GM19468 (cell line): ENCODE measurements around the gene SPAAR.
"Not testable (repeated sequence)": the region's sequence is repeated elsewhere in the genome, so short reads cannot be mapped to it uniquely, and the experiment has no call there.

Experiments used
- ATAC-seq: cut with Tn5 transposase; IDR thresholded peaks from one replicate; pipeline ENCODE4 v1.9.1; 2021; ENCODE audit warnings: mild to moderate bottlenecking, moderate library complexity, moderate number of reproducible peaks; ENCODE audit not compliant: unreplicated experiment; ENCODE audit errors: extremely low read depth

Gene SPAAR

DNA sequence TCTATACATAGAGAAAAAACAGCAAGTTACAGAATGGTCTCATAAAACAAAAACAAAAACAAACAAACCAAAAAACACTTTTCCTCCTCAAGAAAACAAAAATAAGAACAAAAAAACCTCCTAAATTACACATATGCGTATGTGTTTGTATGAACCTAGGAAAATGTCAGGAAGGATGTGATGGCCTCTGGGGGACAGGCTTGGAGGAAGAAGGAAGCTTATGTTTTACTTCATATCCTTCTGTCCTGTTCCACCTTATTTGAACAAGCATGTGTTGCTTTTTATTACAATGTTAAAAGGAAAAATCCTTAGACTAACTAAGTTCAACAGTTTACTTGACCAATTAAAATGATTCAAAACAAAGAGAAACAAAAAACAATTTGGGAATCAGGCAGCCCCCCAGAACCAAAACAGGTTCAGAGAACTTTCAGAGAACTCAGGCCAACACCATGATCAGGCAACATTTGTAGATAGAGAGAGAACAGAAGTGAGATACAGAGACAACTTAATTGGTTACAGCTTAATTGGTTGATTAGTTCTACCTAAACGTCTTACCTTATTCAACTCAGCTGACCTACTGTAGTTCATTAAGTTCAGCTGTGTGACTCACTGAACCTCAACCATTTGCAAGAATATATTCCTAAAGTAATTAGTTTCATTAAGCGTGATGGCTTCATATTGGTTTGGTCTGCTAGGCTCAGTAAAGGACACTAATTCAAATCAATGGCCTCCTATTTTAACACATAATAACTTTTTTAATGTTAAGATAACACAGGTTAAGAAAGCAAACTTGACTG is 10.1 kb downstream of the SPAAR start:
- ATAC-seq: no peak

DNA sequence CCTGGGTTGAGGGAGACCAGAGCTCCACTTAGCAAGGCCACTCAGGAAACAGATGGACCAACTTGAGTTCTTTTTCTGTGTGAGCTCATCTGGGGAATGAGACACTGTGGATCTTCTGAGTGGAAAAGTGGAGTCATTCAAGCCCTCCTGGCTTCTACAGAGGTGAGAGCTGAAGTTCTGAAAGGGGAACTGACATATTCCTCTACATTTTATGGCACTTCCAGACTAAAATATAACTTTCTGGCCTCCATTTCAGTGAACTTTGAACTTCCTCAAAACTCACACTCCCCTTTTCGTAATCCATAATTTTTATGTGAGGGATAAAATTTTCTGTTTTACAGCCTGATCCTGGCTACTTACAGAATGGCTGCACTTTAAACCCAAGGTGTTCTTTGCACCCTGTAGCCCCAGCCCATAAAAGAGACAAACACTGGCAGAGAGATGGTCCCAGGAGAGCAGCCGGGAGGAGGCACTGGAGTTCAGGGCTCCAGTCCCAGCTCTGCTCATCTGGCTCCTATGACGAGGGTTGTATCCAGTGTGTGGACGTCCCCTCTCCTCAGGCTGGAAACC is 10.8 kb downstream of the SPAAR start:
- no peak for ATAC-seq

DNA sequence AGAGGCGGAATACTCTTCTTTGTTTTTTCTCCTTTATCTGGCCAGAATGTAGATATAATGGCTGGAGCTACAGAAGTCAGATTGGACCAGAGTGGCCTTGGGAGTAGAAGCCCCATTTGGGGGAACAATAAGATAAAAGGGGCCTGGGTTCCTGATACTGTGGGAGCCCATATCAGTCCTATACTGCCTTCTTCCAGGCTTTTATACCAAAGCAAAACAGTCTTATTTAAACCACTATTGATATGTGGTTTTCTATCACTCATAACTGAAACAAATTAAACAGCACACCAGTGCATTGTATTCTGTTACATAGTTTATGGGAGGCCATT is 14.3 kb downstream of the SPAAR start:
- ATAC-seq: no peak

DNA sequence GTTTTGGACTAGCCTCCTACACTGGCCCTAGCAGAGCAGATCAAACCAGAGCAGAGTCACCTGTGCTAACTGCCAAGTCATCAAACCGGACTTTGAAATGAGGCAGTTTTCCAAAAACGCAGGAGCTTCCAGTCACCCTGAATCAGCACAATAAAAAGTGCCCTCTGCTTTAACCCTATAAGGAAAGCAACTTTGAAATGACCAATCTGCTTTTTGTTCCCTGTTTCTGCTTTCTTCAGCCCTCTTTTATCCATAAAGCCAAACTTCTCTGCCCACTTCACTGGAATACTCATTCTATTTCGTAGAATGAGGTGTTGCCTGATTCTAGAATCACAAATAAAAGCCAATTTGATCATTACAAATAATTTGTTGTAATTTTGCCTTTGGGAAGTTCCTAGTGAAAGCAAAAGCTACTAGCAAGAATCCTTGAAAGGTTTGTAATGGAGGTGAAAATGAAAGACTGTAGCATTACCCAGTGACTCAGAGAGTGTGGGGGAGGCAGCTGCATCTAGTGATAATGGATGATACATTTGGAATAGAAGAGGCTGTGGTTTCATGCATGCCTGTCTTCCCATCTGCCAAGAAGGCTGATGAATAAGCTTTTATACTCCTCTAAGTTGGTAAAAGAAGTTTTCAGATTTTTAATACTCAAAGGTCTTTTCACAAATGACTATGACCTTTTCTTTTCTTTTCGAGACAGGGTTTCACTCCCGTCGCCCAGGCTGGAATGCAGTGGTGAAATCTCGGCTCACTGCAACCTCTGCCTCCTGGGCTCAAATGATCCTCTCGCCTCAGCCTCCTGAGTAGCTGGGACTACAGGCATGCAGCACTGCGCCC is 14.9 kb downstream of the SPAAR start:
- ATAC-seq: no peak

DNA sequence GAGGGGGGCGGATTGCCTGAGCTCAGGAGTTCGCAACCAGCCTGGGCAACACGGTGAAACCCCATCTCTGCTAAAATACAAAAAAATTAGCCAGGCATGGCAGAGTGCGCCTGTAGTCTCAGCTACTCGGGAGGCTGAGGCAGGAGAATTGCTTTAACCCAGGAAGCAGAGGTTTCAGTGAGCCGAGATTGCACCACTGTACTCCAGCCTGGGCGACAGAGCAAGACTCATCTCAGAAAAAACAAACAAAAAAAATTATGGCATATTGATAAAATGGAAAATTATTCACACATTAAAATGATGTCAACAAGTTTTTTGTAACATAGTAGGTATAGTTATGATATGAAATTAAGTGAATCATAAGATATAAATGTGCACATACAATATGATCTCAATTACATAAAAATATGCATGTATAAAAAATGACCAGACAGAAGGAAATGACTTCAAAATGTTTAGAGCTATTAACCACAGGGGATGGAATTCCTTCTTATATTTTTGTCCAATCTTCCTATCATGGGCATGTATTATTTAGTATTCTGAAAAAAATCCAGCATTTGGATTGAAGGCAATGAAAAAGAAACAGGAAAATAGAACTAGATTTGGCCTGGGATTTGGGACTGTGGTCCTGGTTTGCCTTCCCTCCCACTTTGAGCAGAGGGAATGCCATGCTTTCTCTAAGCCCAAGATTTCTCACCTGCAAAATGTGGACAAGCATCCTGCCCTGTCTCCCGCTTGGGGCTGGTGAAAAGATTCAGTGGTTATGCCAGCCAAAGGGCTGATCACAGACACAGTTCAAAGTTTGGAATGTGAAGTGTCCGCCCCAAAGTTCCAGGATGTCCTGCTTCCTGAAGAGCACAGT is 19.5 kb downstream of the SPAAR start:
- no peak for ATAC-seq

DNA sequence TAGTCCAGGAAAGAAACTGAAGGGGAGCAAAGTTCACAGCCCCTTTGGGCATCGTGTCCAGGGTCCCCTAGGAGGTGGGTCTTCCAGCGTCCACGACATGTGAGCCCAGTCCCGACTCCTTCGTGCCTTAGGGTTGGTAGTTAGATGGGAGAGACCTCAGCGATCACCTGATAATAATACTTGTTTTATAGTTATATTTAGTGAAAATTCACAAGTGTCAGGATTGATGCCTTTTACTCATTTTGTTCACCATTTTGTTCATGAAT is 20.1 kb downstream of the SPAAR start:
- ATAC-seq: no peak

DNA sequence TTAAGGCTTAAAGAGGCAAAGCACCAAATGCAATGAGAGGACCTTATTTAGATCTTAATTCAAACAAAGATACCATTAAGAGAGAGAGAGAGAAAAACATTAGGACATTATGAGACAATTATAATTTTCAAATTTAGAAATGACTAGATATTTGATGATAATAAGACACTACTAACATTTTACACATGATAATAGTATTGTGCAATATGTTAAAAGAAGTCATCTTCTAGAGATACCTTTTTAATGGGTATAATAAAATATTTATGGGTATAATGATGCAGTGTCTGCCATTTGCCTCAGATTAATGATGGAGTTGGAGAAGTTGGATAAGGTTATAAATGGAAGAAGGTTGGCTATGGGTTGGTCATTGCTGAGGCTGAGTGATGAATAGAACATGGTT is 21.2 kb downstream of the SPAAR start:
- ATAC-seq: no peak

DNA sequence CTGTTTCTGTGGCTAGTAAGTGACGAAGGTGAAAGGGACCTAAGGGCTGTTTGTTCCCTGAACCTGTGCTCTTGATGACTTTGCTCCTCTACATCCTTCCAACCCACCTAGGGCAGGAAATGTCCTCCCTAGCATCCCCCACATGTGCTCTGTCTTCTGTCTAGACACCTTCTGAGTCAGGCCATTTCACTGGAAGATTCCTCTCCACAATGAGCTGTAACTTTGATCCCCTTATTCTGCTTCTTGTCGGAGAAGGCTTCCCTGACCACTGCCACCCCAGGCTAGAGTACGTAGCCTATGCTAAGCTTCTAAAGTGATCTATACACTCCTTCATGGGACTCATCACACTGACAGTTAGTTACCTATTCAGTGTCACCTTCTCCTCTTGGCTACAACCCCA is 21.7 kb downstream of the SPAAR start:
- no peak for ATAC-seq

DNA sequence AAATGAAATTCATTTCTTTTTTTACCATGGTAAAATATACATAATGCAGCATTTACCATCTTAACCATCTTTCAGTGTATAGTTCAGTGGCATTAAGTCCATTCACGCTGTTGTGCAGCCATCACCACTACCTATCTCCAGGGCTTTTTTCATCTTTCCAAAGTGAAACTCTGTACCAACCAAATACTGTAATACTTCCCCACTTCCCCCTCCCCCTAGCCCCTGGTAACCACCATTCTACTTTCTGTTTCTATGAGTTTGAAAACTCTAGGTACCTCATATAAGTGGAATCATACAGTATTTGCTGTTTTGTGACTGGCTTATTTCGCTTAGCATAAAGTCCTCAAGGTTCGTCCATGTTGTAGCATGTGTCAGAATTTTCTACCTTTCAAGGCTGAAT is 23.4 kb downstream of the SPAAR start:
- no peak for ATAC-seq

DNA sequence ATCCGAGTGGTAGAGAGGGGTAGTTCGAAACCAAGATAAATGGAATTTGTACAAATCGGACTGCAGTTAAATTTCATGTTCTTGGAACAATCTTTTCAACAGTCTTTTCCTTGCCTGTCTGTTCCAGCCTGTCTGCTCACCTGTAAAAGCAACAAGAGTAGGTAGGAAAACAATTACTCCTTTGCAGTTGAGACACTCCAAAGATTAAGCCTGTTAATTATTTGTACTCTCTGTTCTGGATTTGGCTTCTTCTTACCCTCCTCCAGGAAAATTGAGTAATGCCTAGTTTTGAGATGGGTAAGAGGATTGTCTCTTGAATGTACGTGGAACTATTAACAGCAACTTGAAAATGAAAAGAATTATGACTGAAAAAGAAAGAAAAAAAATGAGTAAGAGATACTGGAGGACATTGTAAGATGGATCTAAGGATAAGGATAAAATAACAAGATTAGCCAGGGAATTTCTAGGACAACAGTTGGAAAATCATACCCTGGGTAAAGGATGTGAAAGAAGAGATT is 24.3 kb downstream of the SPAAR start:
- no peak for ATAC-seq

DNA sequence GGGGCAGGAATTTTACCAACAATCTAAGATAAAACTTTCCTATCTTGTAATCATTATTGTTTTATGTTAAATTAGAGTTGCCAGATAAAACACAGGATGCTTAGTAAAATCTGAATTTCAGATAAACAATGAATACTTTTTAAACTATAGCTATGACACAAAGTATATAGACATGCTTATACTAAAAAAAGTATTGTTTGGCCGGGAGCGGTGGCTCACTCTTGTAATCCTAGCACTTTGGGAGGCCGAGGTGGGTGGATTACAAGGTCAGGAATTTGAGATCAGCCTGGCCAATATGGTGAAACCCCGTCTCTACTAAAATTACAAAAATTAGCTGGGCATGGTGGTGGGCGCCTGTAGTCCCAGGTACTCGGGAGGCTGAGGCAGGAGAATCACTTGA is 24.8 kb downstream of the SPAAR start:
- not testable (repeated sequence) for ATAC-seq

DNA sequence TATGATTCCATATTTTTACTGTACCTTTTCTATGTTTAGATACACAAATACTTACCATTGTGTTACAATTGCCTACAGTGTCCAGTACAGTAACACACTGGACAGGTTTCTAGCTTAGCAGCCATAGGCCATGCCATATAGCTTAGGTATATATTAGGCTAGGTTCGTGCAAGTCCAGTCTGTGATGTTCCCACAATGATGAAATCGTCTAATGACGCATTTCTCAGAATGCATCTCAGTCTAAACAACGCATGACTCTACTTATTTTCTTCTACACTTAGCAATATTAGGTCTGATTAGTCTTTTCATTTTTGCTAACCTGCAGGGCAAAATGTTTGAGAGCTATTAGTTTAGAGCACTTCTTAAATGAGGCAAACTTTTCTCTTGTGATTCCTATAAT is 26.0 kb downstream of the SPAAR start:
- ATAC-seq: no peak

DNA sequence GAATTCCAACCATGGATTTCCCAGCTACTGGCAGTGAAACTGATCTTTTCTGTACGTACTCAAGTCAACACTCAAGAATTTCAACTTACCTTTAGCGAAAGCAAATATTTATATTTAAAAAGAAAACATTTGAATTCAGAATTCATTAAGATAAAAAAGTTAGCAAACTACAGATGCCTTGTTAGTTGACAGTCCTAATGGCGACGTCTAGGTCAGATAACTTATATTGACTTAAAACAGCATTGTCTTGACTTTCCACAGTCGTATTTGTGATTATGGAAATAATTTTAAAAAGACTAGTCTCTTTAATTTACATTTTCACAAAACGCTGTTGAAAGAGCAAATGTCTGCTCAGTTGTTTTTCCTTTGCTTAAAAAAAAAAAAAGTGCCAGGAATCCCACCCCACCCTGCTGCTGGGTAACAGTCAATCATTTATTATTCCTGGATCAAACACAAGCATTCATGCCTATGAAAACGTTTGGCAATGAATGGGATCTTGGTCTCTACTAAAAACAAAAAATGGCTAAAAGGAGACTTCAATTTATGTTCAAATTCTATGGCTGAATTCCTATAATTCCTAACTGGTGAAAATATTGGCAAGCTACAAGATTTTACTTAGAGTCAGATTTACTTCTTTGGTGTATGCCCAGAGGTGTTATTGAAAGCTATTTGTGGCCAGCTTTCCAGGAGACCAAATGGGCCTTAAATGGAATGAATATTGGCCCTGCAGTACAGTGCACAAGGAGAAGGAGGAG is 26.6 kb downstream of the SPAAR start:
- ATAC-seq: no peak

DNA sequence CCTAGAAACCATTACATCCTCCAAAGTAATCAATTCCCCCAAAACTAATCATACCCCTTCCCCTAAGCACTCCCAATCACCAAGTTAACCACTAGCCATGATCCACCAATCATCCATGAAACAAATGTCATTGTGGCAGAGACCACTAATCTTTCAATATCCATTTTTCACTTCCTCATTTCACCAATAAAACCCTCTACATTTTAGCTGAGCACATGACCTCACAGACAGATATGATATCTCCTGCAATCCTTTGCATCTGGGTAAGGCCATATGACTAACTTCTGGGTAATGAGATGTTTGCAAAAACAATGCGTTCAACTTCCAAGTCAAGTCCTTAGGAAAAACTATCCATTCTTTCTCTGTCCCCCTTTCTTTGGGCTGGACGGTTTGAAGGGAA is 27.9 kb downstream of the SPAAR start:
- no peak for ATAC-seq

DNA sequence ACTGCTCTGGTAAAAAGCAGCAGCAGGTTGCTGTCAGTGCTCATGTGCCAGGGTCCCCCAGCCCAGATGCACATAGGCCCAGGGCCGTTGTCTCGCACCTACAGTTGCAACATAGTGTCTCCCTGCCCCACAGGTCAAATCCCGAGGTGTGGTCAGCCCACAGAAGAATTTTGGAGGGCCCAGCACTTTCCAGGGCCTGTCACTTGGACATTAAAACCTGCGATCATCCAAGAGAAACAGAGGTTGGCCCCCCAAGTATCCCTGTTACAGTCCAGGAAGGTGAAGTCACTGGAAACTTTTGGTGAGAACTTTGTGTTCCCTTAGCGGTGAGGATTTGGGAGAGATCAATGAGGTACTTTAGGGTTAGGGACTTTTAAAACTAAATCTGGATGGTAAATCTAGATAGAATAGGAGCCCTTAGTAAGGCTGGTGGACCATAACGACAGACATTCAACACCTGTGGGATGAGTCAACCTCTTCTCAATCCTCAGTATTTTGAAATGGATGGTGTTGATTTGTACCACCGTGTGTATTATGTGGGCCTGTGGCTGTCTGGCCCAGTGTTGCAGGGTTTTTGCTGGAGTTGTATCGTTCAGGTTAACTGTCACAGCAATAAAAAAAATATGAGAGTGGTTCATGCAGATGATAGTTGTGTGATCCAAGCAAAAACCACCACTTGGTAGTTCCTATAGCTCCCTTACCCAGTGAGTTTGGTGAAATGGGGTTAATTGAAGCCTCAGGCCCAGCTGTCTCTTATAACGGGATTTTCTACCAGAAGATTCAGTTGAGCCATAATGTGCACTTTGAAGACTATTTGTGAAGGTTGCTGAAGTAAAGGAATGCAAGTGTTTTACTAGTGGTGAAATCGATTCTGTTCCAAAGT is 29.4 kb downstream of the SPAAR start:
- no peak for ATAC-seq

DNA sequence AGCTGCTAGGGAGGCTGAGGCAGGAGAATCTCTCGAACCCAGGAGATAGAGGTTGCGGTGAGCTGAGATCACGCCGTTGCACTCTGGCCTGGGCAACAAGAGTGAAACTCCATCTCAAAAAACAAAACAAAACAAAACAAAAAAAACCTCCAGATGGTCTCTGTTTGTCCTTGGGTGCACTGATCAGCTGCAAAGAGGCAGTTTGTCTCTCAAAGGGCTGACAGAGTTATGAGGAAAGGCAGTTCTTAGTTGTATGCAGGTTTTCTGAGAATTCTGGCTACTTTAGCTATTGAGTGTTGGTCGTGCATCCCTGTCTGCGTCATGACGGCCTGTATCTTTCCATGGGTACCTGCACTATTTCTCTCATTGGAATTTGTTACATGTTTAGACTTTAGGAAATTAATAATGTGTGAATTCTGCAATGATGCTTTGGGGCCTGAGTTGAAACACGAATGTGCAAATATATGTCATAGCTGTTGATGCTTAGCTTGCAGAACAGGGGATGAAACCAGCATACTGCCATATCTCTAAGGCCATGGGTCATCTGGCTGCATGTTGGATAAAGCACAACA is 30.5 kb downstream of the SPAAR start:
- ATAC-seq: no peak

DNA sequence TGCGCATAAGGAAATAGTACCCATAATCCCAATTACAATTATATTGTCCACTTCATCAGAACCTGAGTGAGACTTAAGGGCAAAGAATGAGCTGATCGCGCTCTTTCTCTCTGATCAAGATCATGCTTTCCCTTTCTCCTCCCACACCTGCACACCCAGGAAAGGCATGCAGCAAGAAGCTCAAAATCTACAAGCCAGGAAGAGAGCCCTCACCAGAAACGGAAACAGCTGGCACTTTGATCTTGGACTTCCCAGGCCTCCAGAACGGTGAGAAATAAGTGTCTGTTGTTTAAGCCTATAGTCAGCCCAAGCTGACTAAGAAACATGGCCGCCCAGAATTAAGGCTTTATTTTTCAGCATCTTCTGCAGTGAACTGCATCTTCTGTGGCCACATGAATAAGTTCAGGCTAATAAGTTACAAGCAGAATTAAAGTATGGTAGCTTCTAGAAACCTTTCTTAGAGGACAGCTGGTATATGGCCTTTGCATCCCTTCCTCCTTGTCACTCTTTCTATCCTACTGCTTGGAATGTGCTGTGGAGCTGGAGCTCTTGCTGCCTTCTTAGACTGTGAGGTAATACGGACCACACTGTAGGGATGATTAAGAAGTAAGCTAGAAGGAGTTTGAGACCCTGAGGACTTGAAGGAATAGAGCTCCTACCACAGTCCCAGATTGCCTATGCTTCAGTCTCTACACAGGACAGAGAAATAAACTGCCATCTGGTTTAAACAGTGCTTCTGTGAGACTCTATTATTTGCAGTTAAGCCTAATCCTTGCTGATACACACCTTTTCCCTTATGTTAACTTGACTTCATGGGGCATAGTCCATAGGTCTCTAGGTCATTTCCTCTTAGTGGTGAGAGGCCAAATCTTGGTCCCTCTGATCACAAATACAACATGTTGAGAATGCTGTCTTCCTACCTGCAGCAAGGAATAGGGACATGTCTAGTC is 31.4 kb downstream of the SPAAR start:
- no peak for ATAC-seq
